ENCODE data around the gene FGD2.
A peak's percentile ranks its signal among the peaks of the same experiment; 100 is the strongest.

FGD2 gene

DNA sequence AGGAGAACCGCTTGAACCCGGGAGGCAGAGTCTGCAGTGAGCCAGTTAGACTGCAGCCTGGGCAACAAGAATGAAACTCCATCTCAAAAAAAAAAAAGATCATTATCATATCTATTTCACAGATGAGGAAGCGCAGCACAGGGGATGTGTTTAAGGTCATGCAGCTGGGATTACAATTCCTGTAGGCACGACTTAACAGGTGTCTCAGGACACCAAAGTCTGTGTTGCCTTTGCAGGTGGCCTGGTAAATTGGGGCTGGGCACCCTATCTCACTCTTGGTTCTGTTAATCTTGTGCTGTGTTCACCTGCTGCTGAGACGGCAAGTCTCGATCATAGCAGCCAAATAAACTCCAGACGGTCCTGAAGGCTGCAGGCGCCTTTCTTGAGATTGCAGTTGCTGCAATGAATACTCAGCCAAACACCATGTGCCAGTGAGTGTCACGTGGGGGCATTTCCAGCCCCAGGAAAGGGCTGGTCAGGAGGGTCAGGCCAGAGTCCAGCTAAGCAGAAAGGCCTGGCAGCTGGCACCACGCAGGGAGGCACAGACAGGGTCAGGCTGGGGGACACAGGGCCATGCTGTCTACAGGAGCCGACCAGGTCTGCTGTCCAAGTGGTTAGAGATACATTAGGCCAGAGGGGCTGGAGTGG lies 55.8 kb downstream of the FGD2 start:
- DNase-seq, result peak; percentile 69

DNA sequence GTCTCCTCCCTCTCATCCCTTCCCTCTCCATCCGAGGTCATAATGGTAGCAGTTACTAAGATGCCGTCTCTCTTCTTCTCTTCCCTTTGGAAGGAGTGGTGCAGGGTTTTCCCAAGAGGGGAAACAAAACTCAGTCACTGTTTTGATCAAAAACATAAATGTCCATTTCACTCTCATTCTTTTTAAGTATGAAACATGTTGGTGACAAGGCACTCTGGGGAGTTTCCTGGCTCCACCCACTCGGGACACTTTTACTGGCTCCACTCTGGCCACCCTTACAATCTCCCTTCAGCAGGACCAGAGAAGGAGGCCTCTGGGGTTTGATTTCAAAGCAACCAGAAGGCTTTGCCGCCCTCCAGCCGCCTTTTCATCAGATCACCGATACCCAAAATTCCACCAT lies 57.0 kb downstream of the FGD2 start:
- DNase-seq, result no peak

DNA sequence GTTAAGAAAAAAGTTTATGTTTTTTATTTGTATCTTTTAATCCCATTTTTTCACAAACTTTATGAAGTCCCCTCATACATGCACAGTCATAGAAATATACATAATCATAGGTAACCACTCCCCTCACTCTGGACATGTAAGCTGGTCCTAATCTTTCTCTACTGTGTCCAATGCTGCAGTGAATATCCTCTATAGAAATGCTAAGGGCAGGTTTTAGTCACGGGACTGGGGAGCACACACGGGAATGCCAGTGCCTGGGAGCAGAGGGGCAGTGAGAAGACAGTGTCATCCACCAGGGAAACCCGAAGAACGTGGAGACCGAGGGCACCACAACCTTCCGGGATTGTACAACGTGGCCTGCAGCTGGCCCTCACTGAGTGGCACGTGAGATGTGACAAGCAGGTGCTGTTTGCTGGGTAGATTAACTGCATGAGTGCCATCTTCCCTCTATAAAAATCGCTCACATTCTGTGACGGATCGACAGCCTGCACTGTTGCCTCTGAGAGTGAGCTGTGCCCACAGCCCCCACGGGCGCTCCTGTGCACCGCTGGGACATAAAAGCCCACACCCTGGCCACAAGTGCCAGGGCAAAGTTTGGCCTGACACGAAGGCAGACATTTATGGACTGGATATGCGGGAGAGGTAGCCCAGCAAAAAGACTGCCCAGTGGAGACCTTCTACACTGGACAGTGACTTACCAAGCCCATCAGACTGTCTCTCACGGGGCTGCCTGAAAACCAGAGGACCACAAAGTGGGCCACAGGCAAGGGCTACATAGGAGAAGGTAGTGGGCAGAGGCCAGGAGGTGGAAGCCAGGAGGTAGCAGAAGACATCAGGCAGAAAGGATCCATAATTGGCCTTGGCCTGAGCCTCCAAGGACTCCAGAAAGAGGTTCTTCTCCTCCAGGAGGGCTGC lies 63.2 kb downstream of the FGD2 start:
- no peak for DNase-seq

DNA sequence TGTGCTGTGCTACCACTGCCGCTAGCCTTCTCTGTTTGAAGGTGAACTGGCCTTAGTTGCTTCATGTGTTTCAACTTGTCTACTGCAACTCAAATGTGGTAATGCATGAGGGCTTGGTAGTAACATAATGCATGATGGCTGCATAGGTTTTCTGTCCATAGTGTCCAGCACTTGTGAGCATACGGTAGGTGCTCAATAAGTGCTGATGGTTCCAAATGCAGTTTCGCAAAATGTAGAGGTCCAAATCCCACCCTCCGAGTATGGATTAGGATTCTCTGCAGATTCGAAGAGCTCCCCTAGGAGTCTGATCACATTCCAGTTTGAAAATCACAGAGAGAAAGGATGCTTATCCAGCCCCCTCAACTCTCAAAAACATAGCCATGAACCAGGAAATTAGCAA lies 64.2 kb downstream of the FGD2 start:
- DNase-seq, result no peak

DNA sequence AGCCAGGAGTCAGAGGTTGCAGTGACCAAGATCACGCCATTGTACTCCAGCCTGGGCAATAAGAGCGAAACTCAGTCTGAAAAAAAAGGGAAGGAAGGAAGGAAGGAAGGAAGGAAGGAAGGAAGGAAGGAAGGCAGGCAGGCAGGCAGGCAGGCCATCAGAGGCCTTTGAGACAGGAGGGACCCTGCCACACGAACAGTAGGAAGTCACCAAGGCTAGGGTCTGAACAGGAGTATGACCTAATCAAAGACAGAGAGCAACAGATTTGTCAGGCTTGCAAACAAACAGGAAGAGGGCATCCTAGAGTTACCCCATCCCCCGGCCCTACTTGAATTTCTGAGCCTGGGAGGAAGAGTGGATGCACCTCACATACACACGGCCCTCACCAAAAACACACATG lies 67.1 kb downstream of the FGD2 start:
- DNase-seq, result no peak

DNA sequence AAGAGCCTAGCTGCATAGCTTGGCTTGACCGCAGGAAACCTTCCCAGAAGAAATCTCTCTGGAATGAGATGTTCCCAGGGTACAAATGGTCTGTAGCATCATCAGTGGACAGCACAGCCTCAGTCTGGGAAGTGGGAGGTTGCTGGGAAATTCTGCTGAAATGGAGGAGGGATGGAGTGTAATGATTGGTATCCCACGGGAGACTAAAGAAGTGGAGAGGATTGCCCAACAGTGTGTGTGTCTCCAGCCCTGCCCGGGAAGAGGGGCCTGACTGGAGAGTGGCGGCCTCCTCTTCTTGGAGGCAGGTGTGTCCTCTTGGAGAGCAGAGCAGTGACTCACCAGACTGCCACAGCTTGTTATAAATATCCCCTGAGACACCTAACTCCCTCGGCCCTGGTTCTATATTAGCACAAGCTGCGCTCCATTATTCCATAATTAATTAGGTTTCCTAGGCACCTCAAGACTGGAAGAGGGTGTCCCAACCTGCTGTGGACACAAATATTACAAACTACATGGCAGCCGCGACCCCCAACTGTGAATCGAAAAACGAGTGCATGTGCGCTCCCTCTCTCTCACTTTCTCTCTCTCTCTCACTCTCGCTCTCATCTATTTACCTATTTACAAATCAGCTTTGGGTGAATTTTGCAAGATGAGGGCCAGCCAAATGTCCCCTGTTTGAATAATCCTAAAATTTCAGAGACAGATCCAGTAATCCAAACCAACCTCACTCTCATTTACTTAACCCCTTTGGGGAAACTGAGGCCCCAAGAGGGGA lies 68.8 kb downstream of the FGD2 start:
- peak; percentile 36 for DNase-seq

DNA sequence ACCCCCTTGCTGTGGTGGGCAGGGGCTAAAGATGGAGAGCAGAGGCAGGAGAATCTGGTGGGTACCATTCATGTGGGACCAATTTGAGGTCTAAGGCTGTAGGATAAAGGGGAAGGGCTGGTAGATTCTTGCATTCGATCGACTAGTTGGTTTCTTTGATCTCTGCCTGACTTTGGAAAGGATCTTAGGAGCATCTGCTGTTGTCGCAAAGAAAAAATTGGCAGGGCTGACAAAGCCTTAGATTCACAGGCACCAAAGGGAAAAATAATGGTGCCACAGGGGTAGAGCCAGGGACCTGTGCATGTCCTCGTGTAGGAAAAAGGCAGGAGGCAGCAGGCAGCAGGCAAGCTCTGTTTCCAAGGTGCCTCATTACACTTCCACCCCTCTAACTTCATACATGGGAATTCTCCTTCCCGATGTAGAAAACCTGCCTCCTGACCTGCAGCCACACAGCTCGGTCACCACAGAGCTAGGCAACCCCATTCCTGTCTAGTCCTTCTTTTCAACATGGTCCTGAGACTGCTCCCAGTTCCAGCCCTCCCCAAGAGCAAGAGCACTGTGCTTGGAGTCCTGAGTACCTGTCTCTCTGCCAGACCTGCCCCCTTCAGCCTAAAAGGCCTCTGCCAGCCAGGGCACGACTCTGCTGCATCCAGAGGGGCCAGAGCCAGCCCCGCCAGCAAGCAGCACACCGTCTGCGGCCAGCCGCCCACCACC lies 71.9 kb downstream of the FGD2 start:
- no peak for DNase-seq

DNA sequence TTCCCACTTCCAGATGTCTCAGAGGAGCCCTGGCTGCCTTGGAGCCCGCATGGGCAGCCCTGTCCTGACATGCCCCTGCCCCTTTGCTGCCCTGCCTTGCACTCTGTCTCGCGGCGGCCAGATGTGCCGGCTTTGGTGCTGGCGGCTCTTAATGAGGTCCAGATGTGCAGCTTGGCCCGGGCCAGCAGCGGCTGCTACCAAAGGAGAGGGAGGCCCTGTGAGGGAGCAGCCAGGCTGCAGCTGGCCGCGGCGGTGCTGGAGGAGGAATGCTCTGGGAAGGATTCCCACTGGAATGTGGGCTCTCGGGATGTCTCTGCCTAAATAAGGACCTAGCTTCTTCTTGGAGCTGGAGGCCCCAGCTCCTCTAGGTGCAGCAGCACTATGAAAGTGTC lies 72.4 kb downstream of the FGD2 start:
- DNase-seq, result no peak

Measured in NCI-H146 (cell line).